NAMALWA (cell line): ENCODE data around the gene DHRS13.
"Not testable (repeated sequence)": the region's sequence is repeated elsewhere in the genome, so short reads cannot be mapped to it uniquely, and the experiment has no call there.

ENCODE experiments used
- DNase-seq: peaks from one replicate; pipeline ENCODE4 v3.0.0-alpha.2; 2015; ENCODE audit warnings: low spot score

The DHRS13 gene

DNA sequence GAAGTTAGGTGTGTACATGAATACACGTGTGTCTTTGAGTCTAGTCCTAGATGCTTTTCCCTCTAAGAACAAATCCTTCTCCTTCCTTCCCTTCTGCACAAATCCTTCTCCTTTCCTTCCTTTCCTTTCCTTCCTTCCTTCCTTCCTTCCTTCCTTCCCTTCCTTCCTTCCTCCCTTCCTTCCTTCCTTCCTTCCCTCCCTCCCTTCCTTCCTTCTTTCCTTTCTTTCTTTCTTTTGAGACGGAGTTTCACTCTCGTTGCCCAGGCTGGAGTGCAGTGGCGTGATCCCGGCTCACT, 615 bp upstream of the DHRS13 start:
- DNase-seq, result not testable (repeated sequence)

GRCh38 chr17:28901866-28902818, 737 bp downstream of the DHRS13 start:
- DNase-seq, result peak; percentile 61

DNA sequence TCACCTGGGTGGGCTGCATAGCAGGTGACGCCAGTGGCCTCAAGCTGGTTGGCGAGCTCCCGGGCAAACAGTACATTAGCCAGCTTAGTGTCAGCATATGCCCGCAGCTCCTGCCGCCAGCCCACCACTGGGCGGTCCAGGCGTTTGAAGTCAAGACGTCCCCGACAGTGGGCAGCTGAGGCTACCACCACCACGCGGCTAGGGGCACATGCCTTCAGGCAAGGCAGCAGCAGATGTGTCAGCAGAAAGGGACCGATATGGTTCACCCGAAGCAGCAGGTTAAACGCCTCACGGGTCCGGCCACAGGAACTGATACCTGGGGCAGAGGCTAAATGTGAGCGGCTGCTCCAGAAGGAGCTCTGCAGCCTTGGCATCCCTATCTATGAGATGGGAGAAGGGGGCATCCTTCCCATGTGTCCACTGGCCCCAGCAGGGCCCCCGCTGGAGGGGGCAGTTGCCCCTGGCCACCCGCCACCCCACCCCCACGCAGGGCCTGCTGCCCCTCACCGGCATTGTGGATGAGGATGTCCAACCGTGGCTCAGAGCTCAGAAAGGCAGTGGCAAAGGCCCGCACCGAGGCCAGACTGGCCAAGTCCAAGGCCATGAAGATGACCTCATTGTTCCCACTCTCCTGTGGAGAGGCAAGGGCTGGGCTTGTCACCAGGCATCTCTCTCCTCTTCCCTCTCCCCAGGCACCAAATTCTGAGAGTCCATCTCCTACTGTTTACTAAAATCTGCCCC, 1.7 kb downstream of the DHRS13 start:
- DNase-seq, result no peak

GRCh38 chr17:28899212-28899815, 3.6 kb downstream of the DHRS13 start:
- no peak for DNase-seq

DNA sequence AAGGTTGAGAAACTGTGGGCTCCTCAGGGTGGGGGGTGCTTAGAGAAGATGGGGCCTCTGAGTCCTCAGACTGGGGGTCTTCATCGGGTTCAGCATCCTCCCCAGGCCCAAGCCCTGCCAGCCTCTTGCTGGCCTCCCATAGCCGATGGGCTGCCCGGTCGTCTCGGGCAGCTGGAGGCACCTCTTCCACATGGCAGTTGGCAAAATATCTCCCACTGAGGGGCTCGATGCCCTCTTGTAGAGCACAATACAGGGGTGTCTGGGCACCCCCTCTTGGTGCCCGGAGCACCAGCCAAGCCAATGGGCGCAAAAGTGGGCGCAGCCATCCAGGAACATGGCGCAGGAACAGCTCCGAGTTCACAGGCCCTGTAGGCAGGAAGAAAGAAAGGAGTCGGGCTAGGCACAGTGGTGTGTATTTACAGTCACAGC, 4.3 kb downstream of the DHRS13 start:
- no peak for DNase-seq

- peak; percentile 60 for DNase-seq
Observed at GRCh38 chr17:28897769-28898526, 4.9 kb downstream of the DHRS13 start.

DNA sequence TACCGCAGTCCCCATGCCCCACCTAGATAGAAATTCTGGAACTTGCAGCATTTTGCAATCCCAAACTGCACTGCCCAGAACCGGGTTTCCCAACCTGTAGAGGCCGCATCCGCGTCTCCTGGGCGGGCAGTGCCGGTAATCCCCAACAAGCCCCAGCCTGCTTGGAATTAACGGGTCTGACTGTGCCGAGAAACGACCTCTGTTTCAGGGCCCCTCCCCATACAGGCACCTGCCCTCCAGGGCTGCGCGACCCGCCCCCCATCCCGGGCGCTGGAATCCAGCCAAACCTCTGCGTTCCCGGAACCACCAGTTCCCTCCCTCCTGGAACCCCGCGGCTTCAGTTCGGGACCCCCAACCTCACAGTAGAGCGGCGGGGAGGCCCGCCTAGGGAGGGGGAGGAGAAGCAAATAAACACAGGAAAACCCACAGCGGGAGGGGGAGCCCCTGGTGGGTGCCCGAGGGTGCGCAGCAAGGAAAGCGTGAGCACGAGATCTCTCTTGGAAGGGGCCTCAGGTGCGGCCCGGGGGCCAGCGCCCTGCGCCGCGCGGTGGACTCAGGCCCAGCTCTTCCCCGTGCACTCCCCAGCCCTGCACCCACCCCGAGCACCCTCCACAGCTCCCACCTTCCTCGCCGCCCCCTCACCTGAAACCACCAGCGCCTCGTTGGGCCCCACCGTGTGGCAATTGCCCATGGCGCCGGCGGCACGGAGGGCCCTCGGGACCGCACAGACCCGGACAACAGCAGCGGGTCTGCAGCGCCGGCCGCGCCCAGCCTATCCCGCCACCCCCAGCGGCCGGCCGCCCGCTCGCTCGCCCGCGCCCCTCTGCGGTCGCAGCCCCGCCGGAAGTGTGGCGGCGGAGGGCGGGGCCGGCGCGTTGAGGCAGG, 5.8 kb downstream of the DHRS13 start, which contains the start of gene FLOT2:
FLOT2 (minus strand) TSS at position 850 of the 885 bp plus-strand sequence; CDS start at position 691, 159 bp downstream.
- DNase-seq, result peak; percentile 65

- DNase-seq, result no peak
Observed at GRCh38 chr17:28896491-28896883, 6.4 kb downstream of the DHRS13 start.

DNA sequence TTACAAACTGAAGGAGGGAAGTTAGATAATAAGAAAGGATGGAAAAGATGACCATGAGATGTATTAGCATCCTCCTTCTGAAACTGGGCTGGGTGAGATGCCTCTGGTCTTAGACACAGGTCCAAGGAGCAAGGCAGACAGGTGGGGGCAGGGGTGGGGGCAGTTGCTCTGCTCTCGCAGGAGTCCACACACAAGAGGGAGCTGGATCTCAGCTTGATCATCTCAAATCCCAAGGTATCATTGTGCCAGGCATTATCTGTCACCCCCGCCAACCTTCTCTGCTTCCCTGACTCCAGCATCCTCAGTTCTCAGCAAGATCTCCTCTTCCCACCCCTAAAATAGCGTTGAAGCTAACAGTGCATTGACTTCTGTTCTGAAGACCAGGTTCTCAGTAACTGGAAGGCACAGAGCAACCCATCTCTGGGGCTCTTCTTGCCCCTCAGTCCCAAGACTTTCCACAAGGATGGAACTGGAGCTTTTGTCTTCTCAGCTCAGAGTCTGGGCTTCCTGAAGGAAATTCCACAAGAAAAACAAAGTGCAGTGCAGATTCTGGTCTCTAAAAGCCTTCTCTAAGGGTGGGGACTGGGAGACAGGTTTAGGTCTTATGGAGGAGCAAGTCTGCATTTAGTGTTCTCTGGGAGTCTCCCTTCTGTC, 7.0 kb downstream of the DHRS13 start:
- DNase-seq, result no peak

DNA sequence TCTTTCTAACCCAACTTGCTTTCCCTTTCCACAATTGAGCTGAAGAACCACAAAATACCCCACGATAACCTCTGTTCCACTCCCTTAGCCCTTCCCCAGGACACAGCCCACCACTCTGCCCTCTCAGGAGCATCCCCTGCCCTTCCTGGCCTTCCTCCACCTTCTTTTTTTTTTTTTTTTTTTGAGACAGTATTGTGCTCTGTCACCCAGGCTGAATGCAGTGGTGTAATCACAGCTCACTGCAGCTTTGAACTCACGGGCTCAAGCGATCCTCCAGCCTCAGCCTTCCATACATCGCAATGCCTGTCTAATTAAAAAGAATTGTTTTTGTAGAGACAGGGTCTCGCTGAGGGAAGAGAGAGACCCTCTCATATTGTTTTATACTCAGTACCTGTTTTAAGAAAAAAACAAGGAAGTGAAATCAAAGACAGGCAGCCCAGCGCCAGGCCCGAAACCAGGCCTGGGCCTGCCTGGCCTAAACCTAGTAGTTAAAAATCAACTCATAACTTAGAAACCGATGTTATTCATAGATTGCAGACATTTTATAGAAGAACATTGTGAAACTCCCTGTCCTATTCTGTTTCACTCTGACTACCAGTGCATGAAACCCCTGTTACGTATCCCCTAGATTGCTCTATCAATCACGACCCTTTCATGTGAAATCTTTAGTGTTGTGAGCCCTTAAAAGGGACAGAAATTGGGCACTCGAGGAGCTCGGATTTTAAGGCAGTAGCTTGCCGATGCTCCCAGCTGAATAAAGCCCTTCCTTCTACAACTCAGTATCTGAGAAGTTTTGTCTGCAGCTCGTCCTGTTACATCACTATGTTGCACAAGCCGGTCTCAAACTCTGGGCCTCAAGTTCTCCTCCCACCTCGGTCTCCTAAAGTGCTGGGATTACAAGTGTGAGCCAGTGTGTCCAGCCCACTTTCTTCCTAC, 9.4 kb downstream of the DHRS13 start:
- DNase-seq, result peak; percentile 57

GRCh38 chr17:28892024-28892423, 10.9 kb downstream of the DHRS13 start:
- DNase-seq, result no peak

GRCh38 chr17:28891201-28891600, 11.7 kb downstream of the DHRS13 start:
- no peak for DNase-seq

DNA sequence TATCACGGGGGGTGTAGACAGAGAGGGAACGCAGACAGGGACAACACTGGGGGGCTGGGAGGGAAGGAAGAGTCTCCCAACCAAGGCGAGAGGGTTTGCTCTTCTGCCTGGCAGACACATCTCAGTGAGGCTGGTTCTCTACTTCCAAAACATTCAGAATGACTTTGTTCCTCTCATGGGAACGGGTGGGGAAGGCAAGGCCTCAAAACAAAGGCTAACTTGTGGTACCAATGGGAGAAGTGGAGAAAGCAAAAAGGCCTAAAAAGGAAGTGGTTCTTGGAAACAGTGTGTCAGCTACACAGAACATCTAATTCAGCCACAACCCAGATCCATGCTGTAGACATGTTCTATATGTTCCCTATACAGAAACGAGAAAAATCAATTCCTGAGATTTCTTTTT, 12.9 kb downstream of the DHRS13 start:
- no peak for DNase-seq

- DNase-seq, result no peak
Observed at GRCh38 chr17:28888832-28889231, 14.0 kb downstream of the DHRS13 start.

DNA sequence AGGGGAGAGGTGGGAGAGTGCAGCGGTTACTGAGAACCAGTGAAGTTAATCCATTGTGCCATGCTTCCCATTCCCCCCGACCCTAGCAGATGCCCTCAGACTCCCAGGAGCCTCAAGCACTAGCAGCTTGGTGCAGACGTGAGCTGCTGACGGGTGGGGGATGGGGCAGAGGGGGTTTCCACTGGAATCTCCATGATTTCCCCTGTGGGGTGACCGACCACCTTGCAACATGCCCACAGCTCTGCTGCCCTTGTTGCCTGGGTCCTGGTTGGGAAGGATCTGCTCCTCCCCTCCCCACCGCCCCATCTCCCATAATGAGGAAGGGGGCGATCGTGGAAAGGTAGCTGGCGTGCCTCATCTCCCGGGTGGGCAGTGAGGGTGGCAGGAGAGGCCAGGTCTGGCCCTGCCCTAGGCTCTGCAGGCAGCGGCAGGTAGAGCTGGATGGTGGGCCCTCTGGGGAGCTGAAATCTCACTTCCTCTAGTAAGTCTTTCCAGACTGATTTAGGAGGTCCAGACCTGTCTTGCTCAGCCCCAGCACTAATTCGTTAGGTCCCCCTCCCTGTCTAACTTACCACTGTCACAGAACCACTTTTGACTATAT, 14.9 kb downstream of the DHRS13 start:
- DNase-seq, result no peak

DNA sequence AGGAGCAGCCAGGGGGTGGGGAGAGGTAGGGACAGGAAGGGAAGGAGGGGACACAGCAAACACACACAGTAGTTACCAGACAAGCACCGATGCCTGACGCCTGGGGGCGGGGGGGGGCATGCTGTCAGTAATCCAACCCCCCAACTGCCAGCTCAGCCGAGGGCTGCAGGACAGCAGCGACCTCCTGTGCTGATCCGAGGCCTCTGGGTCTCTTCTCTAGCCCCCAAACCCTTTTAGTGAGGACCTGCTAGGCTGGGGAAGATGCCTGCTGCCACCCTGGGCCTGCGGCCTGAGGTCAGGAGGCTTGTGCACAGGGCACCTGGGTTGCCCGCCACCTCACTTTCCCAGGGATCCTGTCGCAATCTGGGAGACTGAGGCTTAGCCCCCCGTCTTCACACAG, 16.9 kb downstream of the DHRS13 start:
- no peak for DNase-seq

DNA sequence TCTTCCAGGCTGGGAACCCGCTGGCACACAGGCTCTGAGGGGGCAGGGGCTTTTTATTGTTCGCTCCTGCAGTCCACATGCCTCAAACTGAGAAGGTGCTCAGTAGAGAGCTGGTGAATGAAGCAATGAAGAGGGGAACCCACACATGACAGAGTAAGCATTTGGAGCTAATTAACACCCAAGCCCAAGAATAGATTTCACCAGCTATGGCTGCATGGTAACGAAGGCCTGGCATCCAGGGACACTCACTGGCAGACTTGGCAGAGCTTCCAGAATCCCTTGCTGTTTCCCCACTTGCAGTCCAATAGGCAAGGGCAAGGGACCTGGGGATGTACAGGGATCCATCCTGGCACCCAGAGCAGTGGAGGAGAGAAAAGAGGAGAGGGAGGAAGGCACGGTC, 17.5 kb downstream of the DHRS13 start:
- no peak for DNase-seq

GRCh38 chr17:28883967-28884702, 18.7 kb downstream of the DHRS13 start:
- DNase-seq, result no peak
